ENCODE results near the gene PES1.
"Not testable (repeated sequence)": the region's sequence is repeated elsewhere in the genome, so short reads cannot be mapped to it uniquely, and the experiment has no call there.

Gene PES1

DNA sequence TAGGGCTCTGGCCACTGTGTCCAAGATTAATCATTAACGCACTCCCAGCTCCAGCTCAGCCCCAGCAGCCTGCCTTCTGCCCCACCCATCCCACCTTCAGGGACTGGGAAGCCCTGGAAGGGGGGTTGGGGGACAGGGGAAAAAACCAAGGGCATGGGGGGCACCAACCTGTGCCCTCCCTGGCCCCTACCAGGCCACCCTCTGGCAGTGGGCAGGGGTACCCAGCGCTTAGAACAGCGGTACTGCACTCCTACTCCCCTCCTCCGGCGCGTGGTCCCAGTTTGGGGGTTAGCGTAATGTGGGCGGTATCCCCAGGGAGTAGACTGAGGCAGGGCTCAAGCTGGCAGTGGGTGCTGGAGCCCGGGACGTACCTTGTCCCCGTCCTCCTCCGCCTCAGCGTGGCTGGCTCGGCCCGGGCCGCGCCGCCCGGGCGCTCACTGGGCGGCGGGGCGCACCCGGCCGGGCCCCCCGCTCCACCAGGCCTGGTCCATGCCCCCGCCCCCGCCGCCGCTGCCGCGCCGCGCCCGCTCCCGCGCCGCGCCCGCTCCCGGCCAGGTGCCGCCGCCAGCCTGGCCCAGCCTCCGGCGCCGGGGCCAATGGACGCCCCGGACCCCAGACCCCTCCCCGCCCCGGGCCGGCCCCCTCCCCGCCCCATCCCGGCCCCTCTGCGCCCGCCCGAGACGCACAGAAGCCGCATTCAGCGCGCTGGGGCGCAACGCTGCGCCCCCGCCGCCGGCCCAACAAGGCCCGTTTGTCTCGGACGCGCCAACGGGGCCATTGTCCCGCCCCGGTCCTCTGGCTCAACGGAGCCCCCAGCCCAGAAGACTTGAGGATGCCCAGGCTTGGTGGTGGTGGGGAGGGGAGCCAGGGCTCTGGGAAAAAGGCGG is 17.4 kb downstream of the PES1 start, which contains the start of gene GAL3ST1:
GAL3ST1 (minus strand) TSS at position 571 of the 887 bp plus-strand sequence. CDS start 17,273 bp downstream, outside the sequence.
- no peak for DNase-seq (ENCODE audit: low spot score)

DNA sequence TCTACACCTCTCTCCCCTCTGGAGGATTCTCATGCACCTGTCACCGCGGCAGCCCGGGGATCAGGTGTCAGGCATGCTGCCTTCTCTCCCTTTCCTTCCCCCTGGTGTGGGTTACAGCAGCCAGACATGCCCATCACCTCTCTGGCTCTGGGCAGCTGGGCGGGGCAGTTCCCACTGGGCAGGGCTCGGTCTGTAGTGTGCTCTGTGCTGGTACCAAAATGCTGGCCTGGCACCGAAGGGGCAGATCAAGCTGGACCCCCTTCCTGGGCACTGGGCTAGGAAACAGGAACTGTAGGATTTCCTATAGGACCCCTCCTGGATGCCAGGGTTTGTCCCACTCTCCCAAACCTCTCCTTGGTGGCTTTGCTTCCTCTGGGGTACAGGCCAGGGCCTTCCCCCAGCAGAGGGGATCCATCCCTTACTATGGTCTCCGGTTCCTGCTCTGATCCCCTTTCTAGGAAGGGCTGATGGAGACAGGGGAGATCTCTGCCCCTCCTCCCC is 18.1 kb downstream of the PES1 start:
- no peak for DNase-seq (ENCODE audit: low spot score)

DNA sequence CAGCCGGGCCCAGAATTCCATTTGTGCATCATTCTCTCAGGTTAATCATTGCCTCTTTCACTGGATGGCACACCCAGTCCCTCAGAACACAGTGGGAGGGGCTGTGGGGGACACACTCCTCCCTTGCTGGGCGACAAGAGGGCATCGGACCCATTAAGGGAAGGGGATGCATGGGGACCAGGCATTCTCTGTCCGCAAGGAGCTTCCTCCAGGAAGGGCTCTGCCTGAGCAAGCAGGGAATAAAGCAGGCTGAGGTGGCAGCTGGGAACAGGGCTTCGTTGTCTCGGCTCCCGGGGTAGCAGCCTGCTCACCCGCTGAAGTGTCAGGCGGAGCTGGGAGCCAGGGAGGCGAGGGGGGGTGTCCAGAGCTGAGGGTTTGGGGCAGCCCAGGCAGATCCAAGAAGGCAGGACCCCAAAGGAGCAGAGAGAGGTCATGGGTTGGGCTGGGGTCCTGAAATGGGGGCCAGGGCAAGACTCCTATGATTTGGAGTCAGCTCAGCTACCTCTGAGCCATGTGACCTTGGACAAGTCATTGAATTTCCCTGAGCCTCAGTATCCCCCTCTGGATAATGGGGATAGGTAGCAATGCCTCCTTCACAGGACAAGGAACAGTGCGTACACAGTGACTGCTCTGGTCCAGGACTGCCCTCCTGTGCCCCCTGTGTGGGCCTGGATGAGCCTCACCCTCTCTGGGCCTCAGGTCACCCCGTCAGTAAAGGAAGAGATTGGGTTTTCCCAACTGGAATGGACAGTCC is 18.7 kb downstream of the PES1 start:
- no peak for DNase-seq (ENCODE audit: low spot score)

DNA sequence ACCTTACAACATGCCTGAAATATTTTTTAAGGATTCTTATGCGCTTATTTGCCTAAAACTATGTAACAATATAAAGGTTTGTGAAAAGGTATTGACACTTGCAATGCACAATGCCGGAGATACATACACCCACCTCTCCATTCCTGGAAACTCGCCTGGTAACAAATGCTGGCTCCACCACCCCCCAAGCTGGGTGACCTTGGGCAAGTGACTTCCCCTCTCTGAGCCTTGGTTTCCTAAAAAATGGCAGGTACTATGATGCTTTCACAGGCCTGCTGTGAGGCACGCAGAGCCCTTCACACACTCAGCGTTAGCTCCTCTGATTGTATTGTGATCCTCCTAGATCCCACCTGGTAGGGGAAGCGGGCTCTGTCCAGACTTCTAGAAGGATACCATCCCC is 19.5 kb downstream of the PES1 start:
- DNase-seq (ENCODE audit: low spot score): no peak

DNA sequence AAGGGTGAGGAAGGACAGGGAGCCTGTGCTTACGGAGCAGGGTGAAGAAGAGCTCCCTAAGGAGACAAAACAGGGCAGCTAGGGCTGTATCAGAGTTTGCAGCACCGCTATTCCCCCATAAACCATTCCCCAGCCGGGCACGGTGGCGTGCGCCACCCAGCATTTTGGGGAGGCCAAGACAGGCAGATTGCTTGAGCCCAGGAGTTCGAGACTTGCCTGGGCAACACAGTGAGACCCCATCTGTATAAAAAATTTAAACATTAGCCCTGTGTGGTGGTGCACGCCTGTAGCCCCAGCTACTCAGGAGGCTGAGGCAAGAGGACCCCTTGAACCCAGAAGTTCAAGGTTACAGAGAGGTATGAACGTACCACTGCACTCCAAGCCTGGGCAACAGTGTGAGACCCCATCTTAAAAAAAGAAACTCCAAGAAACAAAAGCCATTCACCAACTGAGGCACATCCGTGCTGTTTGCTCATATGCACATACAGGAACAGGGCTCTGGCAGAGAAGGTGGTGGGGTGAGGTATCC is 22.0 kb downstream of the PES1 start:
- DNase-seq (ENCODE audit: low spot score): no peak

DNA sequence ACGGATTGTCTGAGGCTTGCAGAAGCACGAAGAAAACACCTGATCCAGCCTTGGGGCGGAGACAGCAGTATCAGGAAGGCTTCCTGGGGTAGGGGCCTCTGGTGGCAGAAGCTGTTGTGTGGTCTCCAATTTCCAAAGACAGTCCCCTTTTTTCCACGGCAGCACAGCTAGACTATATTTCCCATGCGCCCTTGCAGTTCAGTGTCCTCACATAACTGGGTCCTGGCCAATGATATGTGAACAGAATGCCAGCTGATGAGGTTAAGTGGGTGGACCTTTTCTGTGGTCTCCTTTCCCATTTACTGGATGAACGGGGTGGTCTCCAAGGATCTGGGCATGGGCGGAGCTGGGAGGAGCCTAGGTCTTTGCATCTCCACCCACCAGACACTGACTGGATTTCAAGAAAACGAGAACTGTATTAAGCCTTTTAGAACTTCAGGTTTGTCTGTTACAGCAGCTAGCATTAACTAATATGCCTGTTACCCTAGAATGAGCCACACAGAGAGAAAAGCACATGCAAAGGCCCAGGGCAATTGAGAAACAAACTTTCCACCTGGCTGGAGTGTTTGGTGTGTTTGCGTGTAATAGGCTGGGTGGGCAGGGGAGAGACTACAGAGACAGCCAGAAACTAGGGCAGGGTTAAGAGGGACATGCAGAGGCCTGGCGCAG is 23.4 kb downstream of the PES1 start:
- DNase-seq (ENCODE audit: low spot score): no peak

DNA sequence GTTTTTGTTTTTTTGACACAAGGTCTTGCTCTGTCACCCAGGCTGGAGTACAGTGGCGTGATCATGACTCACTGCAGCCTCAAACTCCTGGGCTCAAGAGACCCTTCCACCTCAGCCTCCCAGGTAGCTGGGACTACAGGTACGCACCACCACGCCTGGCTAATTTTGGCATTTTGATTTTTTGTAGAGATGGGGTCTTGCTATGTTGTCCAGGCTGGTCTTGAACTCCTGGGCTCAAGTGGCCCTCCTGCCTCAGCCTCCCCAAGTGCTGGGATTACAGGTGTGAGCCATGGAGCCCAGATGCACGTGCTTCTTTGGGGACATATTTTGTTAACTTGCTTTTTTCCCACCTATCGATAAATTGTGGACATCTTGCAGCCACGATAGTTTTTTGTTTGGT is 24.4 kb downstream of the PES1 start:
- not testable (repeated sequence) for DNase-seq (ENCODE audit: low spot score)

DNA sequence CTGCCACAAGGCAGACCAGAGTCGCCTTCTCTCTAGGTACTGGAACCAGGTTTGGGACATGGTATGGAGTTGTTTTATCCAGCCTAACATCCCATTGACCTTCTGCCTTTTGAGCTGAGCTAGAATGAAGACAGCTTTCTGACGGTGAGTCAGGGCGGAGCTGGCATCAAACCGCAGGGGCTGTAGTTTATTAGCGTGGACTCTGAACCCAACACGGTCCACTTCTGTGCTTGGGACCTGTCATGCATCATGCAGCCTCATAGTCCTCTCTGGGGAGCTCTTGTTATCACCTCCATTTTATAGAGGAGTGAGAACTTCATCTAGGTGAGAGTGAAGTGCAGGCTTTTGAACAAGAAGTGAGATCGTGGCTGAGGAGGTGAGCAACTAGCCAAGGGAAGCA is 25.6 kb downstream of the PES1 start:
- no peak for DNase-seq (ENCODE audit: low spot score)

DNA sequence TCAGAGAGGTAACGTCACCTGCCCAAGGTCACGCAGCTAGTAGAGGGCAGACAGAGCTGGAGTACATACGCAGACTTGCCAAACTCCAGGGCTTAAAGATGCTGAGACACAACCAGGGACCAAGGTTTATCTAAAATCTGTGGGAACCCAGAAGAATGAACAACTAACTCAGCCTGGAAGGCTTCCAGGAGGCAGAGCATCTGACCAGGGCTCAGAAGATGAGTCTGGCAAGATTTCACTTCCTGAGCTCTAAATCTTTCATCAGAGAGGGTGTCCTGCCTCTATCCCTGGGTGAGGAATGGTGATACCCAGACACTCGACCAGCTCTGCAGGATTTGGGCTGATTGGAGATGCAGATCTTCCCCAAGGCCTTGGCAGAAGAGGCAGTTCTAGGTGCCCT is 26.4 kb downstream of the PES1 start:
- no peak for DNase-seq (ENCODE audit: low spot score)

DNA sequence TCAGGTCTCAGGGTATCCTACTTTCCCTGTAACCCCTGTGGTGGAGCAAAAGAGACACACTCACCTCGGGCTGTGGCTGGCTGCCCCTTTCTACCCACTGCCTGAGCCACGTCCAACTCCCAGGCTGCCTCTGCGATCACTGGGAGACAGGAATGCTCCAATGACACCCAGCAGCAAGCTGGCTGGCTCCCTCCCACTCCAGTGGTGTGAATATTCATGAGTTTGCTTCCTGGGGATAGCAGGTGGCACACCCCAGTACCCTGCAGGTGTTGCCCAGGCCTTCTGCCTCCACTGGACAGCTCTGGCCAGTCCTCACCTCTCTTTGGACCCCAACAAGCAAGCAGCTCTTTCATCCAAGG is 27.0 kb downstream of the PES1 start:
- DNase-seq (ENCODE audit: low spot score): no peak

DNA sequence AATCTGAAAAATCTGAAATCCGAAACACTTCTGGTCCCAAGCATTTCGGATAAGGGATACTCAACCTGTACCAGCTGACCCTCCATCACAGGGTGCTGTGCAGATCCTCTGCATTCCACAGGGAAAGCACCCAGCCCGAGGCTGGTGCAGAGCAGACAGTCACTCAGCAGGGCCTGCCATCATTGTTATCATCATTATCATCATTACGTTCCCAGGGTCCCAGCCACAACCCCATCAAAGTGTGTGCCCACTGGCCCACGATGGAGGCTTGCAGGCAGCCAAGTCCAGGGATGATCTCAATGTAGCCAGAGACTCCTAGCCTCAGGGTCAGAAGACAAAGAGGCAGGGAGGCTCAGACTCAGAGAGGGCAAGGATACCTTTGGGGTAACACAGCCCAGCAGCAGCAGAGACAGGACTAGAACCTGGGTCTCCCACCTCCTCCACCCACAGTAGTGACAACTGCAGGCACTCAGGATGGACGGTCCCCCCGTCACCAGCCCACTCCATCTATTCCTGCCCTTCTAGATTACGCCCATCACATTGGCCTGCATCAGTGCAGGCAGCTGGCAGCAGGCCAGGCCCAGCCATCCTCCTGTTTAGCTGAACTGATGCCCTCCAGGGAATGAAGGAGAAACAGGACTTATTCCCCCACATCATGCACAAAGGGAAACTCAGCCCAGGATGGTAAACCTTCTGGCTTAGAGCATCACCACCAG is 27.5 kb downstream of the PES1 start:
- DNase-seq (ENCODE audit: low spot score): no peak

DNA sequence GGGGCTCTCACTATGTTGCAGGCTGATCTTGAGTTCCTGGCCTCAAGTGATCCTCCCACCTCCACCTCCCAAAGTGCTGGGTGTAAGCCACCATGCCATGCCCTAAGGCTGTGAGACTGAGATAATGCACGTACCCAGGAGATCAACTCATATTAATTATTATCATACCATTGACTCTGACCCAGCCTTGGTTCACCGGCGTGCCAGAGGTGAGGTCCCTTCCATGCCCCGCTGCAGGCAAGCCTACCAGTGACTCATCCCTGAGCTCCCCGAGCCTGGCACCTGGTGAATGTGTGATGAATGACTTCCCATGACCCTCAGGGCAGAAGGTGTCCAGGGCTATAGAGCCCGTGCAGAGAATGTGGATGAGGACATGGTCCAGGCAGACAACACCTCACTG is 29.3 kb downstream of the PES1 start:
- DNase-seq (ENCODE audit: low spot score): no peak

DNA sequence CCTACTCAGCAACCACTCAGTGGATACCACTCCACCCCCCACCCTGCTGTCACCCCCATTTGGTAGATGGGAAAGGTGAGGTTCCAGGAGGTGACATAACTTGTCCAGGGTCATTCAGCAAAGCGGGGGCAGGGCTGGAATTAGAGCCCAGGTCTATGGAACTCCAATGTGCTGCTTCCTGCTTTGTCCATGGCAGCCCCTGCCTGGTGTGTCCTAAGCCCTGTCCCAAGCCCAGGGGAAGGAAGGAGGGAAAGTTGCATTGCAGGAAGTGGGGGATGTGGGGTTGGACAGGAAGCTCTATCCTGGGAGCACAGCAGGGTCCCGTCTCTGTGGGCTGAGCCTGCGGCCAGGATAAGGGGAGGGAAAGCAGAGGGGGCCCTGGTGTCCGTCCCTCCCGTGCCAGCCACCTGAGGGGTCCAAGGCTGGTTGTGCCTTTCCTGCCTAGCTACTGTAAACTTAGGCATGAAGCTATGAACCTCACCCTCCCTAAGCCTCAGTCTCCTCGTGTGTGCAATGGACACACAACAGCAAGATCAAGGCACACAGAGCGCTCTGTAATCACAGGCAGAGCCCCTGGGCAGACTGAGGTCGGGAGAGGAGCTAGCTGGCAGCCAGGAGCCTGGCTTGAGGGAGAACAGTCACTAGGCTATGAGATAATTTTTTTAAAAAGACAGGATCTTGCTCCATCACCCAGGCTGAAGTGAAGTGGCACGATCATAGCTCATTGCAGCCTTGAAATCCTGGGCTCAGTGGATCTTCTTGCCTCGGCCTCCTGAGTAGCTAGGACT is 30.1 kb downstream of the PES1 start:
- DNase-seq (ENCODE audit: low spot score): no peak

DNA sequence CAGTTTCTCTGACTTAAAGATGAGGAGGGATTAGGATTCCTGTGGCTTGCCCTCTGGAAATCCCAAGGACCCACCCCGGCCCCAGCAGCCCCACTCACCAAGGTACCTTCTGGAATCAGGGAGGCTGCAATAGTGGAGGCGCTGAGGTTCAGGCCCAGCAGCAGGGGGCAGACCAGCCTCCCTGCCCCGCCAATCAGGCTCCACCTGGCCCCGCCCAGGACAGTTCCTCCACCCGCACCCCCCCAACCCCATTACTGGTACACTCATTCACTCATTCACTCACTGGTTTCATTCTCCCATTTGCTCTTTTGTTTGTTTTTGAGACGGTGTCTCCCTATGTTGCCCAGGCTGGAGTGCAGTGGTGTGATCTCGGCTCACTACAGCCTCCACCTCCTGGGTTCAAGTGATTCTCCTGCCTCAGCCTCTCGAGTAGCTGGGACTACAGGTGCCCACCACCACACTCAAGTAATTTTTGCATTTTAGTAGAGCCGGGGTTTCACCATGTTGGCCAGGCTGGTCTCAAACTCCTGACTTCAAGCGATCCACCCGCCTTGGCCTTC is 31.0 kb downstream of the PES1 start:
- not testable (repeated sequence) for DNase-seq (ENCODE audit: low spot score)

DNA sequence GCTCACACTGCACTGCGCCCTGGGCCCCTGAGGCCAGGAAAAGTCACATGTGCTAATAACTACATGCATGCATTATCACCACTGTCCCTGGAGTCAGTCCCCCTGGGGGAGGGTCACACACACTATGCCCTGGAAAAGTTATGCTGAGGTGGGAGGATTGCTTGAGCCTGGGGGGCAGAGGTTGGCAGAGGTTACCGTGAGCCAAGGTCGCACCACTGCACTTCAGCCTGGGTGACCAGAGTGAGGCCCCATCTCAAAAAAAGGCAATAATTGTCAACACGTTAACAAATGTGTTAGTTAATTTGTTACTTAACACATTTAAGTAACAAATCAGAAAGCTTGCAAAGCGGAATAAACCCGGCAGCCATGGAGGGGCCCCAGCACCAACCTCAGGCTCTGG is 31.8 kb downstream of the PES1 start:
- no peak for DNase-seq (ENCODE audit: low spot score)

DNA sequence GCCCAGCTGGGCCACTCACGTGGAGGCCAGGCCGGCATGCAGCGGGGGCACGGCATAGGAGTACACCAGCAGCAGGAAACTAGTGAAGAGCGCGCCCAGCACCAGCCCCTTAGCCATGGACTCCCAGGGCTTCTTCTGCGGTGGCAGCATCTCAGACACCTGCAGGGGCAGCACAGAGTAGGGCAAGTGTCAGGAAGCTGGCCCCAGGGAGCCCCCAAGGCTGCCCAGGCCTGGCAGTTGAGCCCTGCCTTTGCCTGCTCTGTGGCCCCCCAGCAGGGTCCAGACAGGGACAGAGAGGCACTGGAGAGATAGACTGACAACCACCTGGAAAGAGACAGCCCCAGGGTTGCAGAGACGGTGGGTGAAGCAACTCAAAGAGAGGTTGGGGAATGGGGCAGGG is 34.5 kb downstream of the PES1 start:
- DNase-seq (ENCODE audit: low spot score): no peak

DNA sequence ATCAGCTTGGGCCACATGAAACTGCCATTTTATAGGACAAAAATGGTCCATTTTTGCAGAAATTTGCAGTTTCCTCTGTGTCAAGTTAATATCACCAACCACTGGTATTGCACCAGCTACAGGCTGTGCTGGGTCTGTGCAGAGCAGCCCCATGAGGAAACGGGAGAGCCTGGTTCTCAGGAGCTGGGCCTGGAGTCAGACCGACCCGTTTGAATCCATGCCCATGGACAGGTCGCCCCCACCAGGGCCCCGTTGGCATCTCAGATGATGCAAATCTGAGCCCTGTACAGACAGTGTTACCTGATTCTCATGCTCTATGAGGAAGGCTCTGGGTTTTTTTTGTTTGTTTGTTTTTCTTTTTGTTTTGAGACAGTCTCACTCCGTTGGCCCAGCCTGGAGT is 35.3 kb downstream of the PES1 start:
- DNase-seq (ENCODE audit: low spot score): no peak

DNA sequence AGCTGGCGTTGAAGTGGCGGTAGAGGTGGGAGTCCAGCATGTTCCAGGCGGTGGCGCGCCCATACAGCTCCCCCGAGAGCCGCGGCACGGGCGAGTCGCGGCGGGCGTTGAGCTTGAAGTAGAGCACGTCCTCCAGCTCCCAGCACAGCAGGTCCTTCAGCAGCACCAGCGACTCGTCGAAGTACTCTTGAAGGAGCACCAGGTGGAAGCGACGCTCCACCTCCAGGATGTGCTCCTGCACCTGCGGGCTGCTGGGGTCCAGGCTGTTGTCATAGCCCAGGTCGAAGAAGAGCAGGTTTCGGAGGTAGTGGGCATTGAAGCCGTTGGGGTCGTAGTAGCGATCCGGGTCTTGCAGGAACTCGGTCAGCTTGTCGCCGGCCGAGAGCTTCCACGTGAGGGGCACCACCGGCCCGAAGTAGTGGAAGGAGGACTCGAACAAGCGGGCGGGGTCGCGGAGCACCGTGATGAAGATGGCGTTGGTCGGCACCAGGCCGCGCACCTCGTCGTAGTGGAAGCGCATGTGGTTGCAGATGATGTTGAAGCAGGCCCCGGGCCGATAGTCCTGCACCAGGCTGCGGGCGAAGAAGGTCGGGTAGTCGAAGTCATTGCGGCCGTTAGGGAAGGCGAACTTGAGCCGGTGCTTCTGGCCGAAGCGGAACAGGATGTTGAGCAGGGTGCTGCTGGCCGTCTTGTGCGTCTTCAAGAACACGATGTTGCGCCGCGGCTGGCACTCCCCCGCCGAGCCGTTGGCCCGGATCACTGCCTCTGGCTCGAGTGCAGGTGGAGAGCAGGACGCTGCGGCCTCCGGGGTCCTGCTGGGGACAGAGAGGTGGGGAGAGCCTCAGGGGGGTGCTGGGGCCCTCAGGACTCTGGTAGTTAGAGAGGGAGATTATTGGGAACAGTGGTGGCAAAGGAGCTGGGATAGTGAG is 36.2 kb downstream of the PES1 start:
- no peak for DNase-seq (ENCODE audit: low spot score)

DNA sequence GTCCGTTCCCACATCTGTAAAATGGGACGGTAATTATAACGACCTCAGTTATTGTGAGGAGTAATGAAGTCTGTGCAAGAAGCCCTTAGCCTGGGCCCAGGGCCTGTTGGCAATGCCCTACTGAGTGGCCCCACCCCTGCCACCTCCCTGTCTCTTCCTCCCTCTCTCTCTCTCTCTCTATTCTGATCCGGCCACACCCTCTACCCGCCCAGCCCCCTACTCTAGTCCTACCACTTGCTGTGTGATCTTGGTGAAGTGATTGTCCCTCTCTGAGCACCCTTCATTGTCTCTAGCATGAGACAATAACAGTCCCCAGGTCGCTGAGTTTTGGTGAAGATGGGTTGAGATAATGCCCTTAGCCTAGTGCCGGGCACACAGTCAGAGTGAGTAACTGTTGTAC is 37.7 kb downstream of the PES1 start:
- no peak for DNase-seq (ENCODE audit: low spot score)

Measured in activated CD4-positive, alpha-beta T cell treated with anti-CD3 and anti-CD28 coated beads, Interleukin-2, Interleukin-4, amounts not matched to agents 100 ng/mL and 50 ng/mL, durations not matched to agents 16 hours and 8 hours (primary cell).